ENCODE measurements around the gene C20orf141.

C20orf141 gene

DNA sequence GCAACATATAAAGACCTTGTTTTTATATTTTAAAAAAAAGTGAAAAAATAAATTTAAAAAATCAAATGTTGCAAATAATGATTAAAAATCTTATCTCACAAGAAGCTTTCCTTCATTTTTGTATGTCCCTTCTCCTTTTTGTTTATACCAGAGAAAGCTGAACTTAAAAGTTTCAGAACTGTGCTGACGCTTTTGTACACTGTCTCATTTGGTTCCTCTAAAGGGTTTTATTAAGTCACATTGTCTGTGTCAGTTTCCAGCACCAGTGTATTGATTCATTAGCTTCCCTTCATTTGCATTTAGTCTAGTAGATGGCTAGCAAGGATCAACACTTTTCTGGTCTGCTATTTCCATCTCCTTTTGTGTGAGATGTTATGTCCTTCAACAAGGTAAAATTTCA lies 19.0 kb downstream of the C20orf141 start:
- no peaks in the 10 kb centered on the region; the same call in 1 of the 2 replicates for H3K36me3 ChIP-seq (ENCODE audit: control insufficient read depth, insufficient read depth, low read length)
- no peaks in the 10 kb centered on the region for H3K27me3 ChIP-seq (replicated peaks; ENCODE audit: control insufficient read depth, insufficient read depth, low read length)
- DNase-seq (ENCODE audit: extremely low read depth, insufficient read length) = no peak
- TF ChIP-seq, protein P1, sequence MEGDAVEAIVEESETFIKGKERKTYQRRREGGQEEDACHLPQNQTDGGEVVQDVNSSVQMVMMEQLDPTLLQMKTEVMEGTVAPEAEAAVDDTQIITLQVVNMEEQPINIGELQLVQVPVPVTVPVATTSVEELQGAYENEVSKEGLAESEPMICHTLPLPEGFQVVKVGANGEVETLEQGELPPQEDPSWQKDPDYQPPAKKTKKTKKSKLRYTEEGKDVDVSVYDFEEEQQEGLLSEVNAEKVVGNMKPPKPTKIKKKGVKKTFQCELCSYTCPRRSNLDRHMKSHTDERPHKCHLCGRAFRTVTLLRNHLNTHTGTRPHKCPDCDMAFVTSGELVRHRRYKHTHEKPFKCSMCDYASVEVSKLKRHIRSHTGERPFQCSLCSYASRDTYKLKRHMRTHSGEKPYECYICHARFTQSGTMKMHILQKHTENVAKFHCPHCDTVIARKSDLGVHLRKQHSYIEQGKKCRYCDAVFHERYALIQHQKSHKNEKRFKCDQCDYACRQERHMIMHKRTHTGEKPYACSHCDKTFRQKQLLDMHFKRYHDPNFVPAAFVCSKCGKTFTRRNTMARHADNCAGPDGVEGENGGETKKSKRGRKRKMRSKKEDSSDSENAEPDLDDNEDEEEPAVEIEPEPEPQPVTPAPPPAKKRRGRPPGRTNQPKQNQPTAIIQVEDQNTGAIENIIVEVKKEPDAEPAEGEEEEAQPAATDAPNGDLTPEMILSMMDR (IDR thresholded peaks at IDR 0.05; ENCODE audit: insufficient read depth, low read length, poor library complexity, severe bottlenecking) = no peak
- no peak overlapping the region for H3K4me3 ChIP-seq (replicated peaks; ENCODE audit: low read depth, low read length)

DNA sequence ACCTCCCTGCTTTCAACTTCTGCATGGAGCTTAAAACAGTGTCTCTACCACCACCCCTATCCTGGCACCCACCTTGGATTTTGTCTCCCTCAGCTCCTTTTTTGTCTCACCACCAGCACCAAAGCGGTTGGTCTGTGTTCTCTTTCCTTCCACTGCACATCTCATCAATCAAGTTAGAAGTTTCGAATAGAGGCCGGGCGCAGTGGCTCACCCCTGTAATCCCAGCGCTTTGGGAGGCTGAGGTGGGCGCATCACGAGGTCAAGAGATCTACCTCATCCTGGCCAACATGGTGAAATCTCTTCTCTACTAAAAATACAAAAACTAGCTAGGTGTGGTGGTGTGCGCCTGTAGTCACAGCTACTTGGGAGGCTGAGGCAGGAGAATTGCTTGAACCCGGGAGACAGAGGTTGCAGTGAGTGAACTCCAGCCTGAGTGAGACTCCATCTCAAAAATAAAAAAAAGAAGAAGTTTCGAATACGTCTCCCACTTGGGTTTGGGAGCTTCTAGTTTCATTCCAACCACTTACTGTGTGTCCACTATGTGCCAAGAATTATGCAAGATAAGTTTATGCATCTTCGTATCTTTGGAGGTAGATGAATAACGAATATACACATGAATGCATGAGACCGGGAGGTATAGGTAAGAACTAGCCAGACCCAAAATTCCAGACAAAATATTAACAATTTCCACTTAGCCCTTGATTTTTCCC lies 19.8 kb downstream of the C20orf141 start:
- Histone ChIP-seq H3K27me3 (replicated peaks; ENCODE audit: control insufficient read depth, insufficient read depth, low read length) (no peaks in the 10 kb centered on the region), H3K36me3 (ENCODE audit: control insufficient read depth, insufficient read depth, low read length) (no peaks in the 10 kb centered on the region; the same call in 1 of the 2 replicates), H3K4me3 (replicated peaks; ENCODE audit: low read depth, low read length) (no peak overlapping the region)
- no peak for DNase-seq (ENCODE audit: extremely low read depth, insufficient read length)
- TF ChIP-seq, protein P1 (IDR thresholded peaks at IDR 0.05; ENCODE audit: insufficient read depth, low read length, poor library complexity, severe bottlenecking) = no peak

DNA sequence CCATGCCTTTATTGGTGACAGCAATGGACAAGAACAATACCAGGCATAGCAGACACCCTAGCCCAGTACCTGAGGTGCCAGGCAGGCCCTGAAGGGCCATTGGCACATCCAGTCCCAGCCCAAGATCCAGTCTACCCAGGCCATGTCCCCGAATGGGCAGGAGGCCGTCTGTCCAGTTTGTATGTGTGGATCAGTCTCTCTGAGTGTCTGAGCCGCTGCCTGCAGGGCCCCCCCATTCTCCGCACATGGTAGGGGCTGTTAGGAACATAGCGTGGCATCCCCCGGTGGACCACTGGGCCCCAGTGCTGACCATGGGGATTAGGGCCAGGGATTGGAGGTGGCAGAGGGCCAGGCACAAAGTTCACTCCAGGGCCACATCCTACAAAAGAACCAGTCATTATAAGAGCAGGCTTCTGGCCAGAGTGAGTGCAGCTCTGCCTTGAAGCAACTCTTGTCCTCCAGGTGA lies 20.6 kb downstream of the C20orf141 start:
- Histone ChIP-seq H3K4me3 (replicated peaks; ENCODE audit: low read depth, low read length) (no peak overlapping the region), H3K27me3 (replicated peaks; ENCODE audit: control insufficient read depth, insufficient read depth, low read length) (no peaks in the 10 kb centered on the region), H3K36me3 (ENCODE audit: control insufficient read depth, insufficient read depth, low read length) (no peaks in the 10 kb centered on the region; the same call in 1 of the 2 replicates)
- TF ChIP-seq, protein P1 (IDR thresholded peaks at IDR 0.05; ENCODE audit: insufficient read depth, low read length, poor library complexity, severe bottlenecking) = no peak
- DNase-seq (ENCODE audit: extremely low read depth, insufficient read length) = no peak

DNA sequence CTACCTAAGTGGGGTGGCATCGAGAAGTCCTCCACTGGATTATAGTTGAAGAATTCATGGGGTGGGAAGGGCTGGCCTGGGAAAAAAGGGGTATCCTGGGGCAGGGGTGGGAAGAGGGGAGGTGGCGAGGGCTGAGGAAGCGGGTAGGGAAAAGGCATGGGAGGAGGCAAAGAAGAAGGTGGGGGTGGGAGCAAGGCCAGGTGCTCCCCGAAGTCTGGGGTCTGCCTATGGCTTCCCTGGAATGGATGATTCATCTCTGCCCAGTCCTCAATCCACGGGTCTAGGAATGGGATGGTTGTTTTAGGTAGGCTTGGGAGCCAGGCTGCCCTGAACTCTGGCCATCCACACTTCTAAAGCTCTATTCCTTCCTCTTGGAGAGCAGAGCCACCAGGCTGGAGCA lies 21.2 kb downstream of the C20orf141 start:
- DNase-seq (ENCODE audit: extremely low read depth, insufficient read length) = no peak
- TF ChIP-seq, protein P1 (IDR thresholded peaks at IDR 0.05; ENCODE audit: insufficient read depth, low read length, poor library complexity, severe bottlenecking) = no peak
- Histone ChIP-seq H3K27me3 (replicated peaks; ENCODE audit: control insufficient read depth, insufficient read depth, low read length) (no peaks in the 10 kb centered on the region), H3K36me3 (ENCODE audit: control insufficient read depth, insufficient read depth, low read length) (no peaks in the 10 kb centered on the region; the same call in 1 of the 2 replicates), H3K4me3 (replicated peaks; ENCODE audit: low read depth, low read length) (no peak overlapping the region)

DNA sequence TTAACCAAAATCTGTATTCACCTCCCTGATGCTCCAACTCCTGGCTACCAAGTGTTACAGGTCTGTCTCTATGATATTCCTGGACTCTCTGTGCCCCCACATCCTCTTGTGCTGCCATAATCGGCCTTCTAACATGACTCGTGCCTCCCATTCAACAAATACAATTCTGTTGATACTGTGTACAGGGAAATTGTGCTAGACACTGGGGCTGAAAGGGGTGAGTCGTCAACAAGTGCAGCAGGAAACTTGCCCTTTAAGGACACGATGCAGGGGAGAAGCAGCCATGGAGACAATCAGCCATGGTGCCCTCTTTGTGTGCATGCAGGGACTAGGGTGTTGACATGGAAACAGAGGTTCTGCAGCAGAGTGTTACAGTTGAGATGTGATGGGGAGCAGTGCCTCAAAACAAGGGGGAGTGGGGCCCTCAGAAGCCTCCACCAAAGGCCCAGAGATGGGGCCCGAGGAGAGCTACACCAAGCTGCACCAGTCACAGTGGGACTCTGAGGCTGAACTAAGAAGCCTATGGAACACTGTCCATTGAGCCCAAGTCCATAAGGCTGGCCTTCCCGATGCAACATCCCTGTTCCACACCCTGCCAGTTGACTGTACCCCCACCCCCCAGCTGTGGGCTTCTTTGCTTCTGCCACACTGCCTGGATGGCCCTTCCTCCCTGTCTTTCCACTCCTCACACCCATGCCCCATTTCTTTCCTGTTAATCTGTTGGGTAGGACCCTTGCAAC lies 22.6 kb downstream of the C20orf141 start:
- Histone ChIP-seq H3K4me3 (replicated peaks; ENCODE audit: low read depth, low read length) (no peak overlapping the region), H3K36me3 (ENCODE audit: control insufficient read depth, insufficient read depth, low read length) (no peaks in the 10 kb centered on the region; the same call in 1 of the 2 replicates), H3K27me3 (replicated peaks; ENCODE audit: control insufficient read depth, insufficient read depth, low read length) (no peaks in the 10 kb centered on the region)
- TF ChIP-seq, protein P1 (IDR thresholded peaks at IDR 0.05; ENCODE audit: insufficient read depth, low read length, poor library complexity, severe bottlenecking) = no peak
- DNase-seq (ENCODE audit: extremely low read depth, insufficient read length) = no peak
